GM21423 (cell line): ENCODE data around the gene SRSF7.
"Not testable (repeated sequence)": the region's sequence is repeated elsewhere in the genome, so short reads cannot be mapped to it uniquely, and the experiment has no call there.

ENCODE experiments used
- ATAC-seq: cut with Tn5 transposase; IDR thresholded peaks from one replicate; pipeline ENCODE4 v1.9.1; 2021; ENCODE audit warnings: mild to moderate bottlenecking, moderate library complexity; ENCODE audit not compliant: unreplicated experiment

Gene SRSF7

DNA sequence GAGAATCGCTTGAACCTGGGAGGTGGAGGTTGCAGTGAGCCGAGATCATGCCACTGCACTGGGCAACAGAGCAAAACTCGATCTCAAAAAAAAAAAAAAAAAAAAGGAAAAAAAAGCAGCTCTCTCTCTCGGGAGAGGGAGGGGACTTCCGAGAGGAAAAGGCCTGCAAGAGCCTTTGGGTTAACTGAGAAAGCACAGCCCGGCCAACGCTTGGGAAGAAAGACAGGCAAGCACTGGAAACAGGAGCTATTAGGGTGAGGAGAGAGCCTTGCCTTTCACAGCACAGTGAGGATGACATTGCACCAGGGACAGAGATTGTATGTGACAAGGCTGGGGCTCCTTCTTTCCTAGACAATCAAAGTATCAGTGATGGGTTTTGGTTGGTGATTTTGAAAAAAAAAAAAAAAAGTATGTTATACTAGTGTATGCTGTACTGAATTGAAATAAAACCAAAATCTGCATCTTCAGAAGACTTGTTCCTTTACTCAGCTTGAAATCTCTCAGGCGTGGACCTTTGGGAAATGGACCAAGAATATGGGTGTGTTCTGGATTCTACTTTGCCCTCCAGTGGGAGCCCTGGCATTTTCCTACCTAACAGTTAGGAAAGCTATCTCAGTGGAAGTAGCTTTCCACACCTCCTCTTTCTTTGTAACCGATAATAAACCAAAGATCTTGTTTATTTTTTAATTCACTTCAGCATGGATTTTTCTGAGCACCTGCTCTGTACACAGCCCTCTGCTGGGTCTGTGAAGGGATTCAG, 16.7 kb downstream of the SRSF7 start:
- no peak for ATAC-seq

DNA sequence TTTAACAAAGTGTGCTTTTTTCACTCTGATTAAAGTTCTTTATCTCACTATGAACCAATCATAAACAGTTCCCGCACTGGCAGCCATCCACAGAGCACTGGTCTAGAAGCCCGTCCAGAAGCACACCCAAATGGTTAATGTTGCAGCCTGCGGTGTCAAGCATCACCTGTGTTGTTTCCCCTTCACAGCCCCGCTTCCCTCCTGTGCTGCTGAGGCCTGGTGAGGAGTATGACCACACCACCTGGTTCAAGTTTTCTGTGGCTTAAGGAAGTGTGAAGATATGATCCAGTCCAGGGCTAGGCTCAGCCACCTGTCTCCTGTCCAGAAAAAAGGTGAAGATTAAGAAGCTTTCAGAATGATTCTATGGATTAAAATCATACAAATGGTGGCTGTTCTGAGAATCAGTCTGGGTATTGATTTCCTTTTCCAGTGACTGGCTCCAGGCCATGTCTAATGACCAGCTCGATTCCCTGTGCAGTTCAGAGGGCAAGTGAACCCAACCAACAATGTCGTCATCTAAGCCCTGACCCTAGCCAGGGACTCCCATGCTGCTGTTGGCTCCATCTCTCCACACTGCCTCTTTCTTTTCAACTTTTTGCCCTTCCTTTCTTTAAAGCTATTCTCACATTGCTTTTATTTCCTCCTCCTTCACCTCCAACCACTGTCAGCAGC, 17.7 kb downstream of the SRSF7 start:
- ATAC-seq: no peak

DNA sequence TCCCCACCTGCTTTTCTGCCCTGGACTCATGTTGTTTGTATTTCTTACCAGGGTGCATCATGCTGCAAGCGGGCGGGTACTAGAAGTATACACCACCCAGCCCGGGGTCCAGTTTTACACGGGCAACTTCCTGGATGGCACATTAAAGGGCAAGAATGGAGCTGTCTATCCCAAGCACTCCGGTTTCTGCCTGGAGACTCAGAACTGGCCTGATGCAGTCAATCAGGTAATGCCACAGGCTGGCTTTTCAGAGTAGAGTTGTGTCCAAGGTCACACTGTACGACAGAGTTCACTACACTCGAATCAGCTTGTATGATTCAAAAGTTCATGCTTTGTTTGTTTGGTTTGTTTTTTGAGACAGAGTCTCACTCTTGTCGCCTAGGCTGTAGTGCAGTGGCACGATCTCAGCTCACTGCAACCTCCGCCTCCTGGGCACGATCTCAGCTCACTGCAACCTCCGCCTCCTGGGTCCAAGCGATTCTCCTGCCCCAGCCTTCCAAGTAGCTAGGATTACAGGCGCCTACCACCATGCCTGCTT, 19.4 kb downstream of the SRSF7 start:
- ATAC-seq: no peak

DNA sequence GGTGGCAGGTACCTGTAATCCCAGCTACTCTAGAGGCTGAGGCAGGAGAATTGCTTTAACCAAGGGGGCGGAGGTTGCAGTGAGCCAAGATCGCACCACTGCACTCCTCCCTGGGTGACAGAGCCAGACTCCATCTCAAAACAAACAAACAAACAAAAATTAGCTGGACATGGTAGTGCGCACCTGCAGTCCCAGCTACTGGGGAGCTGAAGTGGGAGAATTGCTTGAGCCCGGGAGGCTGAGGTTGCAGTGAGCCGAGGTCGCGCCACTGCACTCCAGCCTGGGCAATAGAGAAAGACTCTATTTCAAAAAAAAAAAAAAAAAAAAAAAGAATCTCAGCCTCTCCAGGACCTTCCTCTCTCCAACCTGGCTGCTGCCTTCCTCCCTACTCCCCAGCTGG, 20.1 kb downstream of the SRSF7 start:
- ATAC-seq: no peak

DNA sequence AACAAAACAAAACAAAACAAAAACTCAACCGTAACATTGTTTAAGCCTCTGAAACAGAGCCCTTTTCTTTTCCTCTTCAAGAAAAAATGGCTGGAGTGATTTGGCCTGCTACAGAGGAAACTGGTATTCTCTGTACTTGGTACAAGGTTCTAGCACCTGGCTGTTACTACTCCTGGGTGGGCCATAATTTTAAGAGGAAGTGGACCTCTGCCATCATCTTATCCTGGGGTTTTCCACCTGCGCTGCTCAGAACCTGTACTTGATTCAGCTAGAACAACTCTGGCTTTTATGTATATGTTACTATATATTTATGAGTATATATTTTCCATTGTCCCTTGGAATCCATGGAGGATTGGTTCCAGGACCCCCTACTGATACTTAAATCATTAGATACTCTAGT, 22.5 kb downstream of the SRSF7 start:
- no peak for ATAC-seq

DNA sequence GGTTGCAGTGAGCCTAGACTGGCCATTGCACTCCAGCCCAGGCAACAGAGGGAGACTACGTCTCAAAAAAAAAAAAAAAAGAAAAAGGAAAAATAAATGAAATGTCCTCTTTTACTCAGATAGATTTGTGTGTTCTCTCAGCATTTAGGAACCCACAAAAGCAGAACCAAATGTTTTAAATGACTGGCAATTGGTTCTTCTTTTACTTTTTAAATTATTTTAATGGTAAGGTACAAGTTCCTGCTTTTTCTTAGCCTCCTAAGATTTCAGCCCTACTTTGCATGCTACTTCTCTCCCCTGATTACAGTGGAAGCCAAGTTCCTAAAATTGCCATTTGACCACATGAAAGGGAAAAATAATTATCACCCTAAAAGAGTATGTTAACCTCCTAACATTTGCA, 23.5 kb downstream of the SRSF7 start:
- no peak for ATAC-seq

DNA sequence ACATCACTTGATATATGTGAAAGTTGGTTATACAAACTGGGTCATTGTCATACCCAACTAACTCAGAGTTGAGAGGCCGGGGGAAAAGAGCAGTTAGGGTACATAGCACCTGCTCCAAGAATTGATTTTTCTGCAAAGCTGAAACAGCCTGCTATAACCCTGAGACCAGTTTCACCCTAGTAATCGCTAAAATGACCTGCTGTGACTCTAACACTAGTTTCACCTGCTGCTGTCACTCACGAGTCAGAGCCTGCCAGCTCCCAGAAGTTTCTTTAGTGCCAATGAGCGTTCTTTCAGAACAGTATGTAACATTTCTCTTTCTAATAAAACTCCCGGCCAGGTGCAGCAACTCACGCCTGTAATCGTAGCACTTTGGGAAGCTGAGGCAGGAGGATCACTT, 28.0 kb downstream of the SRSF7 start:
- peak; percentile 33 for ATAC-seq

DNA sequence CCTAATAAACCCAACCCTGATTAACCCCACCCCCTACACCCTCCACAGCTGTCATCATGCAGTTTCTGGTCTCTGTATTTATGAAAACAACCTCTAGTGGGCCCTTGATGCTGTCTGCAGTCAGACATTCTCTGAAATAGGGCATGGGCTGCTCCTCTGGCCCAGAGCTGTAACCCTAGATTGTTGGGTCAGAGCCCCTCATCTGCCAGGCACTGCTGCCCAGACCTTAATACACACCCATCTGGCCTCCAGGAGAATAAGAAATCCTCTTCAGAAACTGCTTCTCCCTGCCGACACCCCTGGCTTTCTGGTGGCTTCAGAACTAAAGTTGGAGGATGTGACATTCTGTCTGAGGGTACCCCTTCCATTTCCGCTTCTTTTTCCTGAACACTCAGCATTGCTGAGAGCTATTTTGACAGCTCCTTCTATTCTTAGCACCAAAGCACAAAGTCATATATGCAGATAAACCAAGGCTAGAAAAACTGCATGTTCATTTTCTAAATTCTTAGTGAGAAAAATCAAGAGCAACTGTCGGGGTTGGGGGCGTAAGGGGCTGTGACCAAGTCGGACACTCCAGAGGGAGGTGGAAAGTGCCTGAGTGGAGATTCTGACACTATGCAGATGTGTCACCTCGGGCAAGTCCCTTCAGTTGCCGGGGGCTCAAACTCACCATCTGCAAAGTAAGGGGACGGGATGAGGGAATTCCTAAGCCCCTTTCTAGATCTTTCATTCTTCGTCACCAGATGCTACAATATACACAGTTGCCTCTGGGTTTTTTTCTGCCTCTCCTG, 28.7 kb downstream of the SRSF7 start:
- ATAC-seq: peak; percentile 45

DNA sequence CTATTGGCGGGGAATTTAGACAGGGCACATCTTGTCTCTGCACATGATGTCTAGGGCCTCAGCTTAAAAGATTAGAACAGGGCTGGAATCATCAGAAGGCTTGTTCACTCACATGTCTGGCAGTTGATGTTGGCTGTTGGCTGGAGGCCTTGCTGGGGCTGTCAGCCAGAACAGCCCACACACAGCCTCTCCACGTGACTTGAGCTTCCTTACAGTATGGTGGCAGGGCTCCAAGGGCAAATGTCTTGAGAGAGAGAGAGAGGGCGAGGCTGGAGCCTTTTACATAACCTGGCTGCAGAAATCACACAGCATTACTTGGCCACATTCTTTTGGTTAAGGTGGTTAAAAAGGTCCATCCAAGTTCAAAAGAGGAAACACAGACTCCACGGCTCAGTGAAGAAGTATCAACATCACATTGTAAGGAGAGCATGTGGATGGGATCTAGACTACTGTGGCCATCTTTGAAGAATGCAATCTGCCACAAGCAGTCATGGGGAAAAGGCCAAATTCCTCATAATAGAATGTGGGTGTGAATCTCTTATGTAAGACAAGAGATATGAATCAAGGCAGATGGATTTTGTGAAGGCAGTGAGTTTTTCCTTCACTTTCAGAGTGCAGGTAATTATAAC, 30.4 kb downstream of the SRSF7 start:
- ATAC-seq: no peak

DNA sequence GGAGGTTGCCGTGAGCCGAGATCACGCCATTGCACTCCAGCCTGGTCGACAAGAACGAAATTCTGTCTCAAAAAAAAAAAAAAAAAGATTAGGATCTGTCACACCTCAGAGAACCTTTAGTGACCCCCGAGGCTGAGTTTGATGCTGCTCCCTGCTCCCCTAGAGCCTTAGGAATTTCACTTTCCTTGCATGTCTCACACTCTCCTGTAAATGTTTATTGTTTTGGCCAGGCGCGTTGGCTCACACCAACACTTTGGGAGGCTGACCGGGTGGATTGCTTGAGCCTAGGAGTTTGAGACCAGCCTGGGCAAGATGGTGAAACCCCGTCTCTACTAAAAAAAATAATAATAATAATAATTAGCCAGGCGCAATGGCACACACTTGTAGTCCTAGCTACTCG, 31.5 kb downstream of the SRSF7 start:
- ATAC-seq: no peak

DNA sequence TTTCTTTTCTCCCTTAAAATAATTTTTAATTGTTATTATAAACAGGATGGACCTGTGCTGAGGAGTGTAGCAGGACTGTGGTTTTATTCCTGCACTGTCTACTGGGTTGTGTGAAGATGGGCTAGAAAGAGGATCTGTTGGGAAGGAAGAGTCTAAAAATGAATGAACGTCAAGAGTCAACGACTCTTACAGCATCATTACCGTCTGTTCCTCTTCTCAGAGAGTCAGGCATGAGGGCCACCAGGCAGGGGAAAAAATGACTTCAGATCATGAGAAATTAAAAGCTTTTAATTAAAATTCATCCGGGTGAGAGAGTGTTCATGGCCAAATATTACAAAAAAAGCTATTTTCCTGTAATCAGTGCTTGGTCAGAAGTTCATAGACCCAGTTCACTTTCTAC, 32.6 kb downstream of the SRSF7 start:
- ATAC-seq: no peak

DNA sequence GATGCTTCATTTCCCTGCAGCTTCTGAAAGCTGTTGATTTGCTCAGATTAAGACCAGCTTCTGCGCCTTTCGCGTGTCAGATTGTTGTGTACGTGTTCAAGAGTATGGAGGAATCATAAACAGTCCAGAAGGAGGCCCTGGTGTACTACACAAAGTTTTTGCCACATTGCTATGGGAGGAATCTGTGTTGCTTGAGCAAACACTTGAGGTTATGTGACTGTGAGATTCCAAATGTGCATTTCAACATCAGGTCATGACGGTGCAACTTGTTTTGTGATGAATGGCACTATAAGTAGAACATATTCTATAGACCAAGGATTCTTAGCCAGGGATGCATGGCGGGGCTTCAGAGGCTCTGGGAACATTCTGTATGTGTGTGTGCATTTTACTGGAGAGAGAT, 35.0 kb downstream of the SRSF7 start:
- ATAC-seq: no peak

DNA sequence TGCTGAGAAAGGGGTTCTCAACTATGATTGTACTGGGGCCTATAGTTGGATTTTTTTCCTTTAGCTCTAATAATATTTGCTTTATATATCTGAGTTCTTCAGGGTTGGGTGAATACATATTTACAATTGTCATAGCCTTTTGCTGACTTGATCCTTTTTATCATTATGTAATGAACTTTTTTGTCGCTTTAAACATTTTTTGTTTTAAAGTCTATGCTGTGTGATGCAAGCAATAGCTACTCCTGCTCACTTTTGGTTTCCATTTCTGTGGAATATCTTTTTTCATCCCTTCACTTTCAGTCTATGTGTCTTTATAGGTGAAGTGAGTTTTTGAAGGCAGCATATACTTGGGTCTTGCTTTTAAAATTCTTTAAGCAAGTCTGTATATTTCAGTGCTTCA, 36.2 kb downstream of the SRSF7 start:
- ATAC-seq: not testable (repeated sequence)

DNA sequence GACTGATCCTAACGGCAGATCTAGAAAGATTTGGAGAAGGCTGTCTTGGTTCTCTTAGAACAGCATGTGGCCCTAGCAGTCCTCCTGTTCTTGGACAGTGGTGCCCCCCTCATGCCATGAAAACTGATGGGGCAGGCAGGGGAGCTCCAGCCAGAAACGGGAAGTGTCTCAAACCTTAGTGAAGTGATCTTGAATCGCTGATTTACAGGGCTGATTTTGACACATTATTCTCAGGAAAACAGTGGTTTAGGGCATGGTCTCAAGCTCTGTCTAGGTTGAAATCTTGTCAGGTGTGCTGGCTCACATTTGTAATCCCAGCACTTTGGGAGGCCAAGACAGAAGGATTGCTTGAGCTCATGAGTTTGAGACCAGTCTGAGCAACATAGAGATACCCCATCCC, 37.8 kb downstream of the SRSF7 start:
- no peak for ATAC-seq

DNA sequence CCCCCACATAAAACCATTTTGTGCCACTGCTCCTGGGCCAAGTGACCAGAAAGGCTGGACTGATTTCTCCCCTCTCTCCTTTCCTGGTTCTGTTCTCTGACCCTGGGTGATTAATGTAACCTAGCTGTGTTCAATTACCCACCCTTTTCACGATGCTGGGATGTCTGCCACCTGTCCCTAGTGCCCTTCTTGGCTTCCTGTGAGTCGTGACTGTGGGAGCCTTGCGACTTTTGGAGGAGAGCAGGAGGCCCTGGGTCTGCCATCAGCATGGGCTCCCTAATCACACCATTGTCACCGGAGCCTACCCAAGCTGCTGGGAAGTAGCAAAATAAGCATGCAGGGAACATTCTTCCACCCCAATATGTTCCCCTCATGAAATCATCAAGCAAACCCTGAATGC, 38.3 kb downstream of the SRSF7 start:
- no peak for ATAC-seq

DNA sequence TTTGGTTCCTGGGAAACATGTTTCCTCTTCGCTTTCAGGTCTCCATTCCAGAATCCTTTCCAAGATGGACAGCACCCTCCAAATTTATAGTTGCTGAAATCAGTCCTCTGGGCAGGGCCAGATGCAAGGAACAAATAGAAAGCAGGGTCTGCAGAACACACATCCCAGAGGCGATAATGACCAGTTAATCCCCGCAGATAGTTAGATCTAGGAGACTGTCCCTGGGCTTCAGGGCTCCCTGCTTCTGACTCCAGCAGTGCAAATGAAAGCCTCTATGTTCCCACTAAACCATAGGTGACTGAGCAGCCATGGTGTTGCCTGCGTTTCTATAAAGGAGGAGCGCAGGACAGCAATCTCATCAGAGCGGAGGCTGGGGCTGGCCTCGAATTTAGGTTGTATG, 38.7 kb downstream of the SRSF7 start:
- ATAC-seq: no peak

DNA sequence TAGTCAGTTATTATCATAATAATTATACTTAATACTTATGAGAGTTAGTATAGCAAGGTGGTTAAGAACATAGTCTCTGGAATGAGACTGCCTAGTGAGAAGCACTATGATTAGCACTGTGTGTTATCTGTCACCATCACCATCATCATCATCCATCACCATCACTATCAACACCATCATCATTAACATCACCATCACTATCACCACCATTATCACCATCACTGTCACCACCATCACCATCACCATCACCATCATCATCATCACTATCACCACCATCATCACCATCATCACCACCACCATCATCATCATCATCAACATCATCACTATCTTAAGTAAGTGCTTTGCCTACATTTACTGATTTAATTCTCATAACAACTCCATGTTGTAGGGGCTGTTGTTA, 39.6 kb downstream of the SRSF7 start:
- no peak for ATAC-seq

DNA sequence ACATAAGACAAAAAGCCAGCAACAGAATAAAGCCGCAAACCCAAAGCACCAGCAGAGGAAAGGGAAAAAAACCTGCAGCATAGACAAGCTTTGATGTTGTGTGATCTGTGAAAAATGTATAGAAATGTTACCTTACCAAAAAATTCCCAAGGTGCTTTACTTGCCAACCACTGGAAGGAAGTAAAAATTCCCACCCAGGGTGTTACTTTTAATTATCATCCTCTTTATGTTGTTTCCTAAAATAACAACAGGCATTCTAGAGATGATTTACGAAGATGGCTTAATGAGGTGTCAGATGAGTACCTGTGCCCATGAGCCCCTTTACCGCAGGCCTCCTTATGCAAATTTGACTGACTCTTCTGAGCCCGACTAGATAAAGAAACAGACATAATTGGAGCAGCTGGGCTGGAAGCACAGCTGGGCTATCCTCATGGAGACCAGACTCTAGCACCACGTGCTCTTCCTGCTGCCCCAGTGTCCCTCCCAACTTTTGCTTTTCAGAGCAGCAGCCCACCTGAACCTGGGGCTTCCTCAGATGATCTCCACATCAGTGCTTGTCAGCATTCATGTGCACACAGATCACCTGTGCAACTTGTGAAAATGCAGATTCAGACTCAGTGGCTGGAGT, 41.5 kb downstream of the SRSF7 start:
- ATAC-seq: no peak

DNA sequence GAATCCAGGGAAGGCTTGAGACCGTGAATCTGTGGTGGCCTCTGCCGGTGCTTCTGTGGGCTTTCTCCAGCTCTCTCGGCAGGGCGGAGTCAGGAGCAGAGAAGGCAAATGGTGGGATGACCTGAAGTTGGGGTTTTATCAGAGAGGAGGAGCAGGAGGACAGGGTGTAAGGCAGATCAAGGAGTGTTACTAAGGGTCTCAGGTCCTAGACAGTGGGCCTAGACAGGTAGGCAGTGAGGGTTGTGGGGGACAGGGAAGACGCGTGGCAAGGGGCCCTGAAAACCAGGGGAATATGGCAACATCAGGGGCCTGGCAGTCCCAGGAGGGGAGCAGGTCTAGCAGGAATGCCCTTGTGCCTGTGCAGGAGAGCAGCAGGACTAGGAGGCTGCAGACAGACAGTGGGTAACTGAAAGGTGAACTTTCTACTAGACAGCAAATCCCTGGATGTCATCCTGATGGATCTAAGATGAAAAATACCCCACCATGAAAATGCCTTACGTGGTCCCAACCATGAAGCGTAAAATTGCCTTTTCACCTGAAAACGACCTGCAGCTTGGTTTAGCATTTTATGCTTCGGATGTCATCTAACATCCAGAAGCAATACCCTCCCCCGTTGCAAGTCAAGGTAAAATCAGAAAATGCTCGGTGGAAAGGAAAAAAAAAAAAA, 42.1 kb downstream of the SRSF7 start:
- no peak for ATAC-seq

DNA sequence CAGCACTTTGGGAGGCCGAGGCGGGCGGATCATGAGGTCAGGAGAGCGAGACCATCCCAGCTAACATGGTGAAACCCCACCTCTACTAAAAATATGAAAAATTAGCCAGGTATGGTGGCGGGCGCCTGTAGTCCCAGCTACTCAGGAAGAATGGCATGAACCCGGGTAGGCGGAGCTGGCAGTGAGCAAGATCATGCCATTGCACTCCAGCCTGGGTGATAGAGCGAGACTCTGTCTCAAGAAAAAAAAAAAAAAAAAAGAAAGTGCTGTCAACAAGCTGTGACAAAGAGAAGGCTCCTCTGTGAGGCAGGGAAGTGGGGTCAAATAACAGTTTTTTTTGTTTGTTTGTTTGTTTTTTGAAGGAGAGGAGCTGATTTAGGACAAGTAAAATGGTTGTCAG, 42.7 kb downstream of the SRSF7 start:
- not testable (repeated sequence) for ATAC-seq
